ENCODE data around the gene DDIT4. TPM values are rescaled to one million over a fixed set of nuclear protein-coding genes. Genes with fewer than 3 reads are reported as not detected.
A peak's percentile ranks its signal among the peaks of the same experiment; 100 is the strongest.

DDIT4 gene
- total and polyA plus RNA-seq, 9 of the 15 experiments (the other 6 are each of a cell fraction or from before 2014, with no cell fraction given): 8.2 to 675 (median 159) TPM

DNA sequence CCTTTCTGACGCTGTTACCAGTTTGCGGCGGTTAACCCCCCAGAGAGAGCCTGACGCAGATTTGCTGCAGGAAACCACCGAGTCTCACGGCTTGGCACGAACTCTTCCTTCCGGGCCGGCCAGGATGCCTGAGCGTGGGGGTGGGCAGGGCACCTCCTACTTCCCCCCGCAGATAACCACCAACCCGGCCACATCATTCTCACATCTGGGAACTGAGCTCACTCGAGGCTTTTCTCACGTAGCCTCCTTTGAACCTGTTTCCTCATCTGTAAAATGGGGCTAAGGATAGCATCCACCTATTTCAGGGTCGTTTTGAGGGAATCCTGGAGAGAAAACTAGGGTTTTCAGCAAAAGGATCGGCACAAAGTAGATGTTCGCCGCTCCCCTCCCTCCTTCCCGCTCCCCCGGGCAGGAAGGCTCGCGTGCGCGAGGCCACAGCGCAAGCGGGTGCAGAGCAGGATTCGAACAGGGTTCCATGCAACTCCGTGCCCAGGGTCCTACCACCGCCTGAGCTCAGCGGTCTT lies 23.6 kb downstream of the DDIT4 start (continued):
- TF ChIP-seq DMBX1 (CRISPR knock-in tag; IDR thresholded peaks at IDR 0.05; ENCODE audit: borderline replicate concordance): peak; percentile 74; the same call in 1 of the 2 replicates
- TF ChIP-seq MEF2D (tag; conservative IDR thresholded peaks at IDR 0.05; ENCODE audit: low read depth): peak; percentile 29; the same call in 1 of the 2 replicates
- no peak for TF ChIP-seq PHF21A (IDR thresholded peaks at IDR 0.05; ENCODE audit: borderline replicate concordance, low read depth)
- no peak; the same call in 1 of the 2 replicates for TF ChIP-seq TEAD4 (IDR thresholded peaks at IDR 0.05; ENCODE audit: low read length)
- TF ChIP-seq TEAD4 (CRISPR knock-in tag; IDR thresholded peaks at IDR 0.05; ENCODE audit: borderline replicate concordance): no peak
- peak; percentile 95 for TF ChIP-seq ZNF584 (CRISPR knock-in tag; IDR thresholded peaks at IDR 0.05; ENCODE audit: low read depth)
- TF ChIP-seq EP400 (IDR thresholded peaks at IDR 0.05): peak; percentile 70
- TF ChIP-seq, protein P1, sequence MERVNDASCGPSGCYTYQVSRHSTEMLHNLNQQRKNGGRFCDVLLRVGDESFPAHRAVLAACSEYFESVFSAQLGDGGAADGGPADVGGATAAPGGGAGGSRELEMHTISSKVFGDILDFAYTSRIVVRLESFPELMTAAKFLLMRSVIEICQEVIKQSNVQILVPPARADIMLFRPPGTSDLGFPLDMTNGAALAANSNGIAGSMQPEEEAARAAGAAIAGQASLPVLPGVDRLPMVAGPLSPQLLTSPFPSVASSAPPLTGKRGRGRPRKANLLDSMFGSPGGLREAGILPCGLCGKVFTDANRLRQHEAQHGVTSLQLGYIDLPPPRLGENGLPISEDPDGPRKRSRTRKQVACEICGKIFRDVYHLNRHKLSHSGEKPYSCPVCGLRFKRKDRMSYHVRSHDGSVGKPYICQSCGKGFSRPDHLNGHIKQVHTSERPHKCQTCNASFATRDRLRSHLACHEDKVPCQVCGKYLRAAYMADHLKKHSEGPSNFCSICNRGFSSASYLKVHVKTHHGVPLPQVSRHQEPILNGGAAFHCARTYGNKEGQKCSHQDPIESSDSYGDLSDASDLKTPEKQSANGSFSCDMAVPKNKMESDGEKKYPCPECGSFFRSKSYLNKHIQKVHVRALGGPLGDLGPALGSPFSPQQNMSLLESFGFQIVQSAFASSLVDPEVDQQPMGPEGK (CRISPR knock-in tag; IDR thresholded peaks at IDR 0.05; ENCODE audit: borderline replicate concordance): peak; percentile 80; the same call in 1 of the 2 replicates
- peak; percentile 90 to 94 for TF ChIP-seq KDM1A (IDR thresholded peaks at IDR 0.05)
- TF ChIP-seq NEUROD1 (IDR thresholded peaks at IDR 0.05; ENCODE audit: borderline replicate concordance, low read depth, low read length, partially characterized antibody): peak; percentile 36
- peak; percentile 99 for TF ChIP-seq KAT7 (CRISPR knock-in tag; IDR thresholded peaks at IDR 0.05; ENCODE audit: borderline replicate concordance)
- TF ChIP-seq BMI1 (IDR thresholded peaks at IDR 0.05; ENCODE audit: low read length): 0 out of 2 replicates have a peak, but pooled peaks have one; percentile 27
- TF ChIP-seq KHSRP (IDR thresholded peaks at IDR 0.05): no peak
- peak; percentile 81 for TF ChIP-seq SUPT5H (IDR thresholded peaks at IDR 0.05)
- TF ChIP-seq, protein P2, sequence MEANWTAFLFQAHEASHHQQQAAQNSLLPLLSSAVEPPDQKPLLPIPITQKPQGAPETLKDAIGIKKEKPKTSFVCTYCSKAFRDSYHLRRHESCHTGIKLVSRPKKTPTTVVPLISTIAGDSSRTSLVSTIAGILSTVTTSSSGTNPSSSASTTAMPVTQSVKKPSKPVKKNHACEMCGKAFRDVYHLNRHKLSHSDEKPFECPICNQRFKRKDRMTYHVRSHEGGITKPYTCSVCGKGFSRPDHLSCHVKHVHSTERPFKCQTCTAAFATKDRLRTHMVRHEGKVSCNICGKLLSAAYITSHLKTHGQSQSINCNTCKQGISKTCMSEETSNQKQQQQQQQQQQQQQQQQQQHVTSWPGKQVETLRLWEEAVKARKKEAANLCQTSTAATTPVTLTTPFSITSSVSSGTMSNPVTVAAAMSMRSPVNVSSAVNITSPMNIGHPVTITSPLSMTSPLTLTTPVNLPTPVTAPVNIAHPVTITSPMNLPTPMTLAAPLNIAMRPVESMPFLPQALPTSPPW (CRISPR knock-in tag; IDR thresholded peaks at IDR 0.05): peak; percentile 43; the same call in 1 of the 2 replicates
- TF ChIP-seq, protein P3, sequence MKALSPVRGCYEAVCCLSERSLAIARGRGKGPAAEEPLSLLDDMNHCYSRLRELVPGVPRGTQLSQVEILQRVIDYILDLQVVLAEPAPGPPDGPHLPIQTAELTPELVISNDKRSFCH (CRISPR knock-in tag; IDR thresholded peaks at IDR 0.05): no peak
- TF ChIP-seq, protein P3 (tag; IDR thresholded peaks at IDR 0.05): peak; percentile 71; the same call in 1 of the 2 replicates
- no peak for TF ChIP-seq PHTF2 (CRISPR knock-in tag; IDR thresholded peaks at IDR 0.05)
- TF ChIP-seq, protein P4, sequence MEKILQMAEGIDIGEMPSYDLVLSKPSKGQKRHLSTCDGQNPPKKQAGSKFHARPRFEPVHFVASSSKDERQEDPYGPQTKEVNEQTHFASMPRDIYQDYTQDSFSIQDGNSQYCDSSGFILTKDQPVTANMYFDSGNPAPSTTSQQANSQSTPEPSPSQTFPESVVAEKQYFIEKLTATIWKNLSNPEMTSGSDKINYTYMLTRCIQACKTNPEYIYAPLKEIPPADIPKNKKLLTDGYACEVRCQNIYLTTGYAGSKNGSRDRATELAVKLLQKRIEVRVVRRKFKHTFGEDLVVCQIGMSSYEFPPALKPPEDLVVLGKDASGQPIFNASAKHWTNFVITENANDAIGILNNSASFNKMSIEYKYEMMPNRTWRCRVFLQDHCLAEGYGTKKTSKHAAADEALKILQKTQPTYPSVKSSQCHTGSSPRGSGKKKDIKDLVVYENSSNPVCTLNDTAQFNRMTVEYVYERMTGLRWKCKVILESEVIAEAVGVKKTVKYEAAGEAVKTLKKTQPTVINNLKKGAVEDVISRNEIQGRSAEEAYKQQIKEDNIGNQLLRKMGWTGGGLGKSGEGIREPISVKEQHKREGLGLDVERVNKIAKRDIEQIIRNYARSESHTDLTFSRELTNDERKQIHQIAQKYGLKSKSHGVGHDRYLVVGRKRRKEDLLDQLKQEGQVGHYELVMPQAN (IDR thresholded peaks at IDR 0.05; ENCODE audit: borderline replicate concordance): no peak
- peak; percentile 77 for TF ChIP-seq ELF4 (CRISPR knock-in tag; IDR thresholded peaks at IDR 0.05)
- TF ChIP-seq, protein P5, sequence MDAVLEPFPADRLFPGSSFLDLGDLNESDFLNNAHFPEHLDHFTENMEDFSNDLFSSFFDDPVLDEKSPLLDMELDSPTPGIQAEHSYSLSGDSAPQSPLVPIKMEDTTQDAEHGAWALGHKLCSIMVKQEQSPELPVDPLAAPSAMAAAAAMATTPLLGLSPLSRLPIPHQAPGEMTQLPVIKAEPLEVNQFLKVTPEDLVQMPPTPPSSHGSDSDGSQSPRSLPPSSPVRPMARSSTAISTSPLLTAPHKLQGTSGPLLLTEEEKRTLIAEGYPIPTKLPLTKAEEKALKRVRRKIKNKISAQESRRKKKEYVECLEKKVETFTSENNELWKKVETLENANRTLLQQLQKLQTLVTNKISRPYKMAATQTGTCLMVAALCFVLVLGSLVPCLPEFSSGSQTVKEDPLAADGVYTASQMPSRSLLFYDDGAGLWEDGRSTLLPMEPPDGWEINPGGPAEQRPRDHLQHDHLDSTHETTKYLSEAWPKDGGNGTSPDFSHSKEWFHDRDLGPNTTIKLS (IDR thresholded peaks at IDR 0.05; ENCODE audit: borderline replicate concordance, low read depth): peak; percentile 76
- TF ChIP-seq RBM25 (IDR thresholded peaks at IDR 0.05; ENCODE audit: low read depth, low read length, severe bottlenecking): peak; percentile 87
